GM13977 (cell line): ENCODE data around the gene EIPR1.

Source experiments
- DNase-seq: peaks from one replicate; pipeline ENCODE4 v3.0.0; 2012; ENCODE audit warnings: low spot score
- CTCF ChIP-seq: IDR thresholded peaks from 2 replicates; pipeline ENCODE4 v1.5.1; 2012; ENCODE audit warnings: mild to moderate bottlenecking, control low read depth; ENCODE audit not compliant: insufficient read depth; ENCODE audit errors: extremely low read depth, missing control alignments
- in situ Hi-C: fragments of 300-500 bp; cut with MboI; formaldehyde crosslinking; loops from one replicate; pipeline ENCODE4 v1.12.0; 2022; ENCODE audit warnings: low sequenced_read_pairs, low pct_unique_long_range_greater_than_20kb, mixed read lengths, inconsistent platforms; ENCODE audit not compliant: unreplicated experiment

EIPR1 gene

GRCh38 chr2:3208591-3208990 is 169.0 kb downstream of the EIPR1 start:
- in situ Hi-C loops = no loop called here
- DNase-seq = no peak
- TF ChIP-seq CTCF = no peak

GRCh38 chr2:3208179-3208578 is 169.4 kb downstream of the EIPR1 start:
- no peak for TF ChIP-seq CTCF
- peak; percentile 9 for DNase-seq
- in situ Hi-C loops = no loop called here

- TF ChIP-seq CTCF = no peak
- in situ Hi-C loops = no loop called here
- DNase-seq = peak; percentile 3
Measured at GRCh38 chr2:3207091-3207491, 170.5 kb downstream of the EIPR1 start.

GRCh38 chr2:3205845-3206244 is 171.8 kb downstream of the EIPR1 start:
- no peak for TF ChIP-seq CTCF
- DNase-seq = no peak
- in situ Hi-C loops = no loop called here

GRCh38 chr2:3204031-3204821 is 173.4 kb downstream of the EIPR1 start:
- DNase-seq = peak; percentile 6
- in situ Hi-C loops = no loop called here
- TF ChIP-seq CTCF = no peak

GRCh38 chr2:3203497-3204019 is 174.1 kb downstream of the EIPR1 start:
- DNase-seq = no peak
- TF ChIP-seq CTCF = no peak
- in situ Hi-C loops = no loop called here
